Measurements from ENCODE around the gene OR52A1. TPM values are rescaled to one million over a fixed set of nuclear protein-coding genes. Genes with fewer than 3 reads are reported as not detected.

The OR52A1 gene
- total and polyA plus RNA-seq, 2 of the 4 experiments (the other 2 are of a cell fraction): not detected

- Histone ChIP-seq H3K4me2 (ENCODE audit: low read depth, low read length) (no peak within 1 kb of the TSS), H3K4ac (ENCODE audit: low read depth, low read length) (peak within 1 kb of the TSS; percentile 9), H3K9ac (ENCODE audit: low read depth, low read length) (no peak within 1 kb of the TSS), H4K5ac (ENCODE audit: low read depth, low read length) (peak within 1 kb of the TSS; percentile 84; the same call in 1 of the 2 replicates), H2BK15ac (ENCODE audit: low read depth, low read length) (peak within 1 kb of the TSS; percentile 65; the same call in 2 of the 3 replicates), H3K27ac (ENCODE audit: insufficient read depth, low read length) (no peak within 1 kb of the TSS), H2AFZ (replicated peaks; ENCODE audit: low read length, poor library complexity) (peak within 1 kb of the TSS; percentile 58), H3K56ac (ENCODE audit: extremely low read depth, insufficient read depth, low read length) (no peak within 1 kb of the TSS), H3K4me1 (ENCODE audit: control insufficient read depth, insufficient read depth, low read length) (peaks cover 4% of the 10 kb centered on the region; the same call in 1 of the 2 replicates), H4K91ac (ENCODE audit: insufficient read depth, low read depth, low read length) (peak within 1 kb of the TSS; percentile 33; the same call in 1 of the 2 replicates), H2BK5ac (ENCODE audit: low read depth, low read length, poor library complexity, severe bottlenecking) (peak within 1 kb of the TSS; percentile 69), H4K20me1 (ENCODE audit: insufficient read depth, low read length) (no peaks in the 10 kb centered on the region), H3K9me3 (ENCODE audit: control insufficient read depth, insufficient read depth, low read length) (no peaks in the 10 kb centered on the region), H3K14ac (replicated peaks; ENCODE audit: low read depth, low read length) (no peak within 1 kb of the TSS; the same call in none of the 2 replicates), H3K23ac (ENCODE audit: low read depth, low read length) (0 out of 2 replicates have a peak within 1 kb of the TSS, but pooled peaks have one; percentile 15), H2AK5ac (ENCODE audit: low read depth, low read length) (peak within 1 kb of the TSS; percentile 37), H3K27me3 (ENCODE audit: control insufficient read depth, insufficient read depth, low read length) (no peaks in the 10 kb centered on the region), H4K8ac (ENCODE audit: low read depth in 2 of 2, low read length in 2 of 2) (peak within 1 kb of the TSS in 1 of 2 experiments; percentile 58; a peak in 1 of 4 replicates), H2BK20ac (ENCODE audit: low read depth, low read length) (peak within 1 kb of the TSS; percentile 26; the same call in 1 of the 2 replicates), H2BK120ac (ENCODE audit: low read depth, low read length) (peak within 1 kb of the TSS; percentile 32), H2AK9ac (replicated peaks; ENCODE audit: low read depth, low read length, poor library complexity) (no peak within 1 kb of the TSS), H3K79me1 (ENCODE audit: low read depth in 1 of 2, low read length in 2 of 2) (no peaks in the 10 kb centered on the region), H3K9me1 (ENCODE audit: insufficient read depth, low read length) (no peaks in the 10 kb centered on the region), H3K36me3 (ENCODE audit: control insufficient read depth, insufficient read depth, low read length) (no peaks in the 10 kb centered on the region), H3K4me3 (ENCODE audit: insufficient read depth, low read depth, low read length) (no peak within 1 kb of the TSS), H3K18ac (ENCODE audit: low read depth, low read length) (peak within 1 kb of the TSS; percentile 88; the same call in 1 of the 2 replicates)
- no CpG with 5 or more reads among the region's 1 CpG for WGBS, 2 experiments (ENCODE audit: extremely low coverage in 2 of 2, insufficient read length in 1 of 2)
- ATAC-seq (ENCODE audit: low read depth) (no peak), DNase-seq (no peak)
- TF ChIP-seq NFE2L2 (IDR thresholded peaks at IDR 0.05; ENCODE audit: low read depth, low read length) (no peak), POLR2A (IDR thresholded peaks at IDR 0.05; ENCODE audit: low read depth, low read length) (no peak), ELK1 (IDR thresholded peaks at IDR 0.05; ENCODE audit: borderline replicate concordance, low read depth, low read length) (no peak), RAD21 (IDR thresholded peaks at IDR 0.05; ENCODE audit: low read length) (no peak), CHD1 (IDR thresholded peaks at IDR 0.05; ENCODE audit: low read depth, low read length) (no peak), CEBPB (IDR thresholded peaks at IDR 0.05; ENCODE audit: low read depth, low read length) (no peak), FOS (IDR thresholded peaks at IDR 0.05; ENCODE audit: low read depth, low read length) (no peak), MAFK (IDR thresholded peaks at IDR 0.05; ENCODE audit: low read depth, low read length) (no peak), BHLHE40 (IDR thresholded peaks at IDR 0.05; ENCODE audit: low read depth, low read length) (no peak), MAZ (IDR thresholded peaks at IDR 0.05; ENCODE audit: borderline replicate concordance, low read depth, low read length) (no peak), RCOR1 (IDR thresholded peaks at IDR 0.05; ENCODE audit: insufficient replicate concordance, low read length) (no peak), MXI1 (IDR thresholded peaks at IDR 0.05; ENCODE audit: borderline replicate concordance, low read depth, low read length) (no peak), SMC3 (IDR thresholded peaks at IDR 0.05; ENCODE audit: low read depth, low read length) (no peak)
- TF ChIP-seq, protein P1, sequence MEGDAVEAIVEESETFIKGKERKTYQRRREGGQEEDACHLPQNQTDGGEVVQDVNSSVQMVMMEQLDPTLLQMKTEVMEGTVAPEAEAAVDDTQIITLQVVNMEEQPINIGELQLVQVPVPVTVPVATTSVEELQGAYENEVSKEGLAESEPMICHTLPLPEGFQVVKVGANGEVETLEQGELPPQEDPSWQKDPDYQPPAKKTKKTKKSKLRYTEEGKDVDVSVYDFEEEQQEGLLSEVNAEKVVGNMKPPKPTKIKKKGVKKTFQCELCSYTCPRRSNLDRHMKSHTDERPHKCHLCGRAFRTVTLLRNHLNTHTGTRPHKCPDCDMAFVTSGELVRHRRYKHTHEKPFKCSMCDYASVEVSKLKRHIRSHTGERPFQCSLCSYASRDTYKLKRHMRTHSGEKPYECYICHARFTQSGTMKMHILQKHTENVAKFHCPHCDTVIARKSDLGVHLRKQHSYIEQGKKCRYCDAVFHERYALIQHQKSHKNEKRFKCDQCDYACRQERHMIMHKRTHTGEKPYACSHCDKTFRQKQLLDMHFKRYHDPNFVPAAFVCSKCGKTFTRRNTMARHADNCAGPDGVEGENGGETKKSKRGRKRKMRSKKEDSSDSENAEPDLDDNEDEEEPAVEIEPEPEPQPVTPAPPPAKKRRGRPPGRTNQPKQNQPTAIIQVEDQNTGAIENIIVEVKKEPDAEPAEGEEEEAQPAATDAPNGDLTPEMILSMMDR (conservative IDR thresholded peaks at IDR 0.05; ENCODE audit: low read depth, low read length): no peak
- no TSS peak for BruUV-seq (replicated peaks)
- ChIA-PET POLR2A (ENCODE audit: unreplicated experiment) (no interaction called here), CTCF (no interaction called here)
- intact Hi-C loops (cut with micrococcal nuclease) (loop anchor here (5.0 kb wide), 1 partner anchor 573 kb away; no protein-coding TSS in a partner anchor), dilution Hi-C loops (cut with HindIII; ENCODE audit: low sequenced_read_pairs, unreplicated experiment) (no loop called here), in situ Hi-C loops (cut with MboI; ENCODE audit: low sequenced_read_pairs) (loop anchor here (5.0 to 10.0 kb wide), 2 partner anchors 76 to 172 kb away; no protein-coding TSS in a partner anchor)
These were observed 46.0 kb upstream of the OR52A1 start, which contains the start of gene OR51V1 for GRCh38 chr11:5200582-5200981. Gene OR51V1, minus strand, starts transcription at chr11:5200682. Its CDS starts 0 bp downstream, at chr11:5200682.
